ENCODE measurements around the gene PIGU. TPM values are rescaled to one million over a fixed set of nuclear protein-coding genes. Genes with fewer than 3 reads are reported as not detected.
A peak's percentile ranks its signal among the peaks of the same experiment; 100 is the strongest.
"Not testable (repeated sequence)": the region's sequence is repeated elsewhere in the genome, so short reads cannot be mapped to it uniquely, and the experiment has no call there.

Gene PIGU
- total RNA-seq, 1 donor from 2014 or later, result 19.8 TPM

GRCh38 chr20:34717230-34718095, 40.6 kb upstream of the PIGU start:
- no peak overlapping the region for H3K27ac Mint-ChIP-seq (ENCODE audit: unreplicated experiment)

GRCh38 chr20:34716921-34717229, 40.0 kb upstream of the PIGU start:
- H3K36me3 Mint-ChIP-seq (ENCODE audit: low read depth), result peaks cover 18% of the 10 kb centered on the region
- no peak overlapping the region for H3K27ac Mint-ChIP-seq (ENCODE audit: unreplicated experiment)
- H3K4me3 Mint-ChIP-seq (ENCODE audit: unreplicated experiment), result no peak overlapping the region
- H3K9me3 Mint-ChIP-seq (ENCODE audit: low read depth), result no peaks in the 10 kb centered on the region
- no peak for DNase-seq (ENCODE audit: low spot score)
- no peaks in the 10 kb centered on the region for H3K27me3 Mint-ChIP-seq (ENCODE audit: low read depth)
- no peak for TF ChIP-seq CTCF (IDR thresholded peaks at IDR 0.05)
- peaks cover 27% of the 10 kb centered on the region for H3K4me1 Mint-ChIP-seq (ENCODE audit: low read depth)

More at GRCh38 chr20:34717230-34718095, 40.6 kb upstream of the PIGU start:
- H3K9me3 Mint-ChIP-seq (ENCODE audit: low read depth), result no peaks in the 10 kb centered on the region
- no peak for TF ChIP-seq CTCF (IDR thresholded peaks at IDR 0.05)
- H3K36me3 Mint-ChIP-seq (ENCODE audit: low read depth), result peaks cover 18% of the 10 kb centered on the region
- peaks cover 26% of the 10 kb centered on the region for H3K4me1 Mint-ChIP-seq (ENCODE audit: low read depth)
- no peak for DNase-seq (ENCODE audit: low spot score)
- H3K27me3 Mint-ChIP-seq (ENCODE audit: low read depth), result no peaks in the 10 kb centered on the region
- no peak overlapping the region for H3K4me3 Mint-ChIP-seq (ENCODE audit: unreplicated experiment)

GRCh38 chr20:34715384-34715783, 38.5 kb upstream of the PIGU start:
- Mint-ChIP-seq H3K27ac (ENCODE audit: unreplicated experiment) (no peak overlapping the region), H3K4me1 (ENCODE audit: low read depth) (peaks cover 32% of the 10 kb centered on the region), H3K4me3 (ENCODE audit: unreplicated experiment) (no peak overlapping the region), H3K27me3 (ENCODE audit: low read depth) (no peaks in the 10 kb centered on the region), H3K36me3 (ENCODE audit: low read depth) (peaks cover 18% of the 10 kb centered on the region), H3K9me3 (ENCODE audit: low read depth) (no peaks in the 10 kb centered on the region)
- TF ChIP-seq CTCF (IDR thresholded peaks at IDR 0.05), result no peak
- no peak for DNase-seq (ENCODE audit: low spot score)

- H3K4me1 Mint-ChIP-seq (ENCODE audit: low read depth), result peaks cover 35% of the 10 kb centered on the region
Observed at GRCh38 chr20:34713944-34714515, 37.1 kb upstream of the PIGU start.

GRCh38 chr20:34713194-34713943, 36.5 kb upstream of the PIGU start:
- DNase-seq (ENCODE audit: low spot score), result no peak

More at GRCh38 chr20:34713944-34714515, 37.1 kb upstream of the PIGU start:
- not testable (repeated sequence) for H3K27me3 Mint-ChIP-seq (ENCODE audit: low read depth); DNase-seq (ENCODE audit: low spot score); H3K4me3 Mint-ChIP-seq (ENCODE audit: unreplicated experiment); H3K9me3 Mint-ChIP-seq (ENCODE audit: low read depth)
- H3K36me3 Mint-ChIP-seq (ENCODE audit: low read depth), result peaks cover 17% of the 10 kb centered on the region
- peak overlapping the region; percentile 95 for H3K27ac Mint-ChIP-seq (ENCODE audit: unreplicated experiment)

More at GRCh38 chr20:34713194-34713943, 36.5 kb upstream of the PIGU start:
- Mint-ChIP-seq H3K27me3 (ENCODE audit: low read depth) (no peaks in the 10 kb centered on the region), H3K9me3 (ENCODE audit: low read depth) (no peaks in the 10 kb centered on the region), H3K4me3 (ENCODE audit: unreplicated experiment) (peak overlapping the region; percentile 44), H3K27ac (ENCODE audit: unreplicated experiment) (peak overlapping the region; percentile 95), H3K4me1 (ENCODE audit: low read depth) (peaks cover 40% of the 10 kb centered on the region), H3K36me3 (ENCODE audit: low read depth) (peaks cover 14% of the 10 kb centered on the region)
- no peak for TF ChIP-seq CTCF (IDR thresholded peaks at IDR 0.05)
